ENCODE measurements around the gene COG4.
"Not testable (repeated sequence)": the region's sequence is repeated elsewhere in the genome, so short reads cannot be mapped to it uniquely, and the experiment has no call there.

COG4 gene

GRCh38 chr16:70453117-70453891, 70.0 kb downstream of the COG4 start:
- no peak for DNase-seq

GRCh38 chr16:70451004-70451340, 72.4 kb downstream of the COG4 start:
- DNase-seq = not testable (repeated sequence)

GRCh38 chr16:70450142-70451003, 73.0 kb downstream of the COG4 start:
- DNase-seq = not testable (repeated sequence)

GRCh38 chr16:70448075-70448474, 75.3 kb downstream of the COG4 start:
- no peak for DNase-seq

GRCh38 chr16:70444249-70445063, 78.9 kb downstream of the COG4 start:
- DNase-seq = no peak

- DNase-seq = no peak
These were observed 81.0 kb downstream of the COG4 start for GRCh38 chr16:70442344-70442743.

- DNase-seq = no peak
These were observed 81.9 kb downstream of the COG4 start for GRCh38 chr16:70441406-70441990.

- no peak for DNase-seq
These were observed 83.2 kb downstream of the COG4 start for GRCh38 chr16:70440009-70440692.

- peak; percentile 97 for DNase-seq
These were observed 84.1 kb downstream of the COG4 start, which contains the start of gene ST3GAL2 for GRCh38 chr16:70438969-70439862. TSS of gene ST3GAL2 (minus strand) at chr16:70439100. CDS start at chr16:70398530, 40,570 bp downstream.

- DNase-seq = no peak
These were observed 84.8 kb downstream of the COG4 start for GRCh38 chr16:70438585-70438968.

- DNase-seq = peak; percentile 25
These were observed 85.5 kb downstream of the COG4 start for GRCh38 chr16:70437582-70438557.

GRCh38 chr16:70437017-70437581, 86.3 kb downstream of the COG4 start:
- DNase-seq = no peak

- DNase-seq = no peak
These were observed 88.7 kb downstream of the COG4 start for GRCh38 chr16:70434484-70435260.

- no peak for DNase-seq
These were observed 89.8 kb downstream of the COG4 start for GRCh38 chr16:70433458-70434103.

- DNase-seq = no peak
These were observed 90.5 kb downstream of the COG4 start for GRCh38 chr16:70432723-70433457.

GRCh38 chr16:70432356-70432722, 91.0 kb downstream of the COG4 start:
- DNase-seq = no peak
